ENCODE results near the gene ANKFY1. TPM values are rescaled to one million over a fixed set of nuclear protein-coding genes. Genes with fewer than 3 reads are reported as not detected.

The ANKFY1 gene
- total RNA-seq, 2 donors from 2014 or later = 67.6 to 107 TPM

DNA sequence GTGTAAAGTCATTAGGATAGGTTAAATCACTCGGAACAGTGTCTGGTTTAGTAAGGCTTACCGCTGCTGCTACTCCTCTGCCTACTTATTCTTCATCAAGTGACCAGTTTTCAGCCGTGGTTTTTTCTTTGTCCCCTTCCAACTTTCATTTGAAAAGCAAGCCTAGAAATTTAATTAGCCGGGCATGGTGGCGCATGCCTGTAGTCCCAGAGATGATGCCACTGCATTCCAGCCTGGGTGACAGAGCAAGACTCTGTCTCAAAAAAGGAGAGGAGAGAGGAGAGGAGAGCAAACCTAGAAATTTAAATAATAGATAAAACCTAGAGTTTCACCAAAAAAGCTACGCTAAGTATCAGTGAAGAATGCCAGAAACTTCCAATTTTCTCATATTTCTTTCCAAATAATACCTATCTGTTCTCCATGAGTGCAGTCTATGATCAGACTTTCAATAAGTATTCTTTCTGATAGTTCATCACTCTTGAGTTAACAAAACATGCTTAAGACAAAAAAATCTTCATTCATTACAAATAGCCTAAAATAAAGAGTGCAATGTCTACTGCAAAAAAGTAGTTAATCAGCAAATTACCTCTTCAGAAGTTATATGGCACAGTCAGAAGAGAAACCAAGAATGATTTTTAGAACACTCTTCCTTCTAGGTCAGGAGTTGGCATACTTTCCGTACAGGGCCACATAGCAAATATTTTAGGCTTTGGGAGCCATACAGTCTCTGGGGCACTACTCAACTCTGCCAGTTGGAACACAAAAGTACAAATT lies 15.1 kb downstream of the ANKFY1 start:
- Mint-ChIP-seq H3K27ac (no peak overlapping the region), H3K27me3 (no peaks in the 10 kb centered on the region), H3K9me3 (no peaks in the 10 kb centered on the region), H3K4me3 (no peak overlapping the region), H3K36me3 (no peaks in the 10 kb centered on the region), H3K4me1 (ENCODE audit: low read depth in 2 of 2) (peaks cover 36 to 51% of the 10 kb centered on the region in 2 donors)
- no peak for DNase-seq (ENCODE audit: low spot score)
- ATAC-seq = no peak

DNA sequence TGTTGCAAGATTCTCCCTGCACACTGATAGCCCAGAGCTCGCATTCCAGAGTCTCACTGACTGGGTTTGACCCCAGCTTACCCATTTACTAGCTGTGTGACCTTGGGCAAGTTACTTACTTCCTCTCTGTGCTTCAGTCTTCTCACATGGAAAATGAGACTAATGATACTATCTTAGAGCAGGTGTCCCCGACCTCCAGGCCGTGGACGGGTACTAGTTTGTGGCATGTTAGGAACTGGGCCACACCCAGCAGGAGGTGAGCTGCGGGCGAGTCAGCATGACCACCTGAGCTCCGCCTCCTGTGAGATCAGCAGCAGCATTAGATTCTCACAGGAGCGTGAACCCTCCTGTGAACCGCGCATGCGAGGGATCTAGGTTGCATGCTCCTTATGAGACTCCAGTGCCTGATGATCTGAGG lies 15.8 kb downstream of the ANKFY1 start:
- no peaks in the 10 kb centered on the region for H3K9me3 Mint-ChIP-seq
- no peaks in the 10 kb centered on the region for H3K36me3 Mint-ChIP-seq
- DNase-seq (ENCODE audit: low spot score) = no peak
- H3K4me1 Mint-ChIP-seq (ENCODE audit: low read depth in 2 of 2) = peaks cover 32 to 46% of the 10 kb centered on the region in 2 donors
- H3K4me3 Mint-ChIP-seq = no peak overlapping the region
- H3K27me3 Mint-ChIP-seq = no peaks in the 10 kb centered on the region
- no peak overlapping the region for H3K27ac Mint-ChIP-seq
- ATAC-seq = no peak

DNA sequence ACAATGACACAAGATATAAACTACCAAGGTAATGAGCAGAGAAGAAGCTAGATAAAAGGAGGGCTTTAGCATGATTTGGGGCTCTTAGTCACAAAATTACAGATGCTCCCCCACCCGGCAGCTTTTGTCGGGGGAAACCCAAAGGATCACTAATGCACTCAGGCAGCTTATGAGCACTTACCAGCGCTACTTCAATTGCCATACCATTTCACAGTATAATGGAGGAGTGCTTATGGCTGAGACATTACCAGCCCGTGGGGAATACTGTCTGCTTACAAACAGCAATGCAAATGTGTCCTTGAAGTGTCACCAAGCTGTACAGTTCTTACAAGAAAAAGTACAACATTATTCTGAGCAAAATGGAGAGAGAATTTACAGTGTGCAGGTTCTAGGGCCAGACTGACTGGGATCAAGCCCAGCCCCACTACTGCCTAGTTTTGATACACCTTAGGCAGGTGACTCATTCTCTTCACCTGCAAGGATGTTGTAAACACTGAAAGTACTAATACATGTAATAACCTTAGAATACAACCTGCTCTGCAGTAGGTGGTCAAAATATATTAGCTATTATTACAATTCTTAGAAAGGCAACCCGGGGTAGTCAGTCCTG lies 16.3 kb downstream of the ANKFY1 start:
- H3K9me3 Mint-ChIP-seq = no peaks in the 10 kb centered on the region
- no peak overlapping the region for H3K27ac Mint-ChIP-seq
- no peaks in the 10 kb centered on the region for H3K27me3 Mint-ChIP-seq
- no peak for ATAC-seq
- H3K4me3 Mint-ChIP-seq = no peak overlapping the region
- H3K36me3 Mint-ChIP-seq = no peaks in the 10 kb centered on the region
- H3K4me1 Mint-ChIP-seq (ENCODE audit: low read depth in 2 of 2) = peaks cover 32 to 46% of the 10 kb centered on the region in 2 donors
- no peak for DNase-seq (ENCODE audit: low spot score)

DNA sequence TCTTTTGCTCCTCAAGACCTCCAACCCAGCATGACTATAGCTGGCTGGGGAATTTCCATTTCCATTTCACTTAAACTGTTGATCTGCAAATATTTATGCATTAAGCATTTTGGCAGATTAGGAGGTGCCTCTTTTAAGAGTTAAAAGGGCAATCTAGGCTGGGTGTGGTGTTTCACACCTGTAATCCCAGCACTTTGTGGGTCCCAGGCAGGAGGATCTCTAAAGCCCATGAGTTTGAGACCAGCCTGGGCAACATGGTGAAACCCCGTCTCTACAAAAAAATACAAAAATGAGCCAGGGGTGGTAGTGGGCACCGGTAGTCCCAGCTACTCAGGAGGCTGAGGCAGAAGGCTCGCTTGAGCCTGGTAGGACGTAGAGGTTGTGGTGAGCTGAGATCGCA lies 17.1 kb downstream of the ANKFY1 start:
- ATAC-seq = no peak
- Mint-ChIP-seq H3K27me3 (no peaks in the 10 kb centered on the region), H3K27ac (peak overlapping the region in 1 of 2 donors; percentile 15), H3K9me3 (no peaks in the 10 kb centered on the region), H3K4me1 (ENCODE audit: low read depth in 2 of 2) (peaks cover 29 to 46% of the 10 kb centered on the region in 2 donors), H3K36me3 (no peaks in the 10 kb centered on the region), H3K4me3 (no peak overlapping the region)
- DNase-seq (ENCODE audit: low spot score) = no peak

DNA sequence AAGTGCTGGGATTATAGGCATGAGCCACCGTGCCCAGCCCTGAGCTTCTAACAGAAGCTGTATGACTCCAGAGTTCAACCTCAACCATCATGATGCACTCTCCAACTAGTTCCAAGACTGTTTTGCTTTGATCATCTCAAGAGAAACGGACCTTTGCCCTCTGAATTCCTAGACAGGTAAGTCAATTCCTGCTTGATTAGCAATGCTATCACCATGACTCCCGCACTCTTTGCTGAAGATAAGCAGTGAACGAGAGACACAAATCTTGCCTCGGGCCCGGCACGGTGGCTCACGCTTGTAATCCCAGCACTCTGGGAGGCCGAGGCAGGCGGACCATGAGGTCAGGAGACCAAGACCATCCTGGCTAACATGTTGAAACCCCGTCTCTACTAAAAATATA lies 22.2 kb downstream of the ANKFY1 start:
- H3K4me1 Mint-ChIP-seq (ENCODE audit: low read depth in 2 of 2) = peaks cover 11 to 15% of the 10 kb centered on the region in 2 donors
- no peak overlapping the region for H3K27ac Mint-ChIP-seq
- H3K27me3 Mint-ChIP-seq = no peaks in the 10 kb centered on the region
- ATAC-seq (no peak), DNase-seq (ENCODE audit: low spot score) (no peak)
- no peak overlapping the region for H3K4me3 Mint-ChIP-seq
- no peaks in the 10 kb centered on the region for H3K9me3 Mint-ChIP-seq
- peaks cover 6% of the 10 kb centered on the region for H3K36me3 Mint-ChIP-seq

DNA sequence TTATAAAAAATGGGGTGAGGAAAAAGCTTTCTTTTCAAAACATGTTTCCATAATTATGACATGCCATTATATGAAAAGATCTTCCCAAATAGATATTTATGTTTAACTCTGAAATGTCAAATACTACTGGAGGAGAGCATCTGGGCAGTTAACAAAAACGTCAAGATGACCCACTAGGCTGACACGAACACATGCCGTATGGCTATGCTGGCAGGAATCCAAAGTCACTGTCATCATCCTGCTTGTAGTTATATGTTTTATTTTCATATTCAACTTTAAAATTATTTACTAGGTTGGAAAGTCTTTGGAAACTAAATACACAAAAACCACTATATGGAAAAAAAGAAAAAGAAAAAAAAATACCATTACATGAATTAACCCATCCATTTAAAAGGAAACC lies 27.3 kb downstream of the ANKFY1 start:
- H3K9me3 Mint-ChIP-seq = no peaks in the 10 kb centered on the region
- peaks cover 10 to 15% of the 10 kb centered on the region in 2 donors for H3K4me1 Mint-ChIP-seq (ENCODE audit: low read depth in 2 of 2)
- ATAC-seq = no peak
- H3K36me3 Mint-ChIP-seq = peaks cover 11% of the 10 kb centered on the region
- H3K4me3 Mint-ChIP-seq = no peak overlapping the region
- DNase-seq (ENCODE audit: low spot score) = no peak
- H3K27ac Mint-ChIP-seq = no peak overlapping the region
- no peaks in the 10 kb centered on the region for H3K27me3 Mint-ChIP-seq

DNA sequence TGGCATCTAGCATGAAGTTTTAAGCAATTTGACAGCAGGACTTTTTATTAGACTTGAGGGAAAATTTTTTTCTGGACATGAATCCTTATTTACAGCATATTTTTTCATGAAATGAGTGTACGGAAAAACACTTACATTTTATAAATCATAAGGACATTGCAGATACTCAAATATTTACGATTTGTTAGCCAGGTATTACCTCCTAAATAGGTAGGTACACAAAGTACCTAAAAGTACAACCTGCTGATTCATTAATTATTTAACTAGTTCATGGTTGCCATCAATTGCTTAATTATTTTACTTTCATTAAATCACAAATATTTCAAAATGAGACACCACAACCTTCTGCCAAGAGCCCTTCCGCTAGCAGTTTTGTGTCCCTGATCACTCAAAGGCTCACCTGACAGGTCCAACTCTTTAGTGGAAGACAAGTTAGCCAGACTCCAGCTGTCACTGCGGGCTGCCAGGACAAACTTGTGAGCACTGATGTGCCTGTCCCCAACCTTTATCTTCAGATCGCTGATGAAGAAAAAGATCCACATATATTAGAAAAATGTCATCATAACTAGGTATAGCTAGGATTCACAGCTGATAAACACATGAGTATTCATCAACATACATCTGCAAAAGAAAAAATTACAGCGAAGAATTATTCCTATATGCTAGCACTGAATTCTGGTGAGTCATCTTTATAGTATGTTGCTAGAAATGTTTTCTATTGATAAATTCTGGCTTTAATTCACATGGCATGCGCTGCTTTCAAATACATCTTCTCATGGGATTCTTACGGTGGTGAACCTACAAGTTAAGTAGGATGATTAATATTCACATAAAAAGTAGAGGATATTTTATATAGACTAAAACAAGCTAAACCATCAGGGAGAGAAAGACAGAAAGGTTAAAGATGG lies 28.2 kb downstream of the ANKFY1 start:
- Mint-ChIP-seq H3K27me3 (no peaks in the 10 kb centered on the region), H3K27ac (no peak overlapping the region), H3K4me1 (ENCODE audit: low read depth in 2 of 2) (peaks cover 13 to 15% of the 10 kb centered on the region in 2 donors), H3K36me3 (peaks cover 7% of the 10 kb centered on the region), H3K4me3 (no peak overlapping the region), H3K9me3 (no peaks in the 10 kb centered on the region)
- DNase-seq (ENCODE audit: low spot score) (no peak), ATAC-seq (no peak)

DNA sequence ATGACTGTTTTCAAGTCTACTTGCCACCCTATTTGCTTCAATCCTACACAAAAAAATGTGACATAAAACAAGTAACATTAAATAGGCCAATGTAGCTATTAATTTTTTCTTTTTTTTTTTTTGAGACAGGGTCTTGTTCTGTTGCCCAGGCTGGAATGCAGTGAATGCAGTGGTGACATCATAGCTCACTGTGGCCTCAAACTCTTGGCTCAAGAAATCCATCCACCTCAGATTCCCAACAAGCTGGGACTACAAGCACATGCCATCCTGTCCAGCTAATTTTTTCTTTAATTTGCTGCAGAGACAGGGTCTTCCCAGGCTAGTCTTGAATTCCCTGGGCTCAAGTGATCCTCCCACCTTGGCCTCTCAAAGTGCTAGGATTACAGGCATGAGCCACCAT lies 29.4 kb downstream of the ANKFY1 start:
- DNase-seq (ENCODE audit: low spot score) (no peak), ATAC-seq (no peak)
- Mint-ChIP-seq H3K4me1 (ENCODE audit: low read depth in 2 of 2) (peaks cover 13 to 15% of the 10 kb centered on the region in 2 donors), H3K27me3 (no peaks in the 10 kb centered on the region), H3K9me3 (no peaks in the 10 kb centered on the region), H3K36me3 (peaks cover 6% of the 10 kb centered on the region), H3K27ac (no peak overlapping the region), H3K4me3 (no peak overlapping the region)

DNA sequence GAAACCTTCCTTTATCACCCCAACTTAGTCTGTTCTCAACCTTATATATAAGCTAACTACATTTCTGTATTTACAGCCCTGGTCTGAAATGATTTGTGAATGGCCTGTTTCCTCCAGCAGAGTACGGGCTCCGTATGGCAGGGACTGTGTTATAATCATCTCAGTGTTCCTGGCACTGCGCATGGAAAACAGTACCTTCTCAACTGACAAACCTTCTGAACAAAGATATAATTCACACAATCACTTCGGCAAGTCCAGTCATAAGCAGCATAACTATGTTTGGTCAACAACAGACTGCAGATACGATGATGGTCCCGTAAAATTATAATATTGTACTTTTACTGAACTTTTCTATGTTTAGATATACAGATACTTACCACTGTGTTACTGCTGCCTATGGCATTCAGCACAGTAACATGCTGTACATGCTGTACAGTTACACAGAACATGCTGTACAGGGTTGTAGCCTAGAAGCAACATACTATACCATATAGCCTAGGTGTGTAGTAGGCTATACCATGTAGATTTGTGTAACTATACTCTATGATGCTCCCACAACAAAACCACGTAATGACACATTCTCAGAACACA lies 30.0 kb downstream of the ANKFY1 start:
- peaks cover 6% of the 10 kb centered on the region for H3K36me3 Mint-ChIP-seq
- no peak overlapping the region for H3K27ac Mint-ChIP-seq
- DNase-seq (ENCODE audit: low spot score) (no peak), ATAC-seq (no peak)
- H3K27me3 Mint-ChIP-seq = no peaks in the 10 kb centered on the region
- H3K9me3 Mint-ChIP-seq = no peaks in the 10 kb centered on the region
- H3K4me3 Mint-ChIP-seq = no peak overlapping the region
- peaks cover 13 to 15% of the 10 kb centered on the region in 2 donors for H3K4me1 Mint-ChIP-seq (ENCODE audit: low read depth in 2 of 2)

DNA sequence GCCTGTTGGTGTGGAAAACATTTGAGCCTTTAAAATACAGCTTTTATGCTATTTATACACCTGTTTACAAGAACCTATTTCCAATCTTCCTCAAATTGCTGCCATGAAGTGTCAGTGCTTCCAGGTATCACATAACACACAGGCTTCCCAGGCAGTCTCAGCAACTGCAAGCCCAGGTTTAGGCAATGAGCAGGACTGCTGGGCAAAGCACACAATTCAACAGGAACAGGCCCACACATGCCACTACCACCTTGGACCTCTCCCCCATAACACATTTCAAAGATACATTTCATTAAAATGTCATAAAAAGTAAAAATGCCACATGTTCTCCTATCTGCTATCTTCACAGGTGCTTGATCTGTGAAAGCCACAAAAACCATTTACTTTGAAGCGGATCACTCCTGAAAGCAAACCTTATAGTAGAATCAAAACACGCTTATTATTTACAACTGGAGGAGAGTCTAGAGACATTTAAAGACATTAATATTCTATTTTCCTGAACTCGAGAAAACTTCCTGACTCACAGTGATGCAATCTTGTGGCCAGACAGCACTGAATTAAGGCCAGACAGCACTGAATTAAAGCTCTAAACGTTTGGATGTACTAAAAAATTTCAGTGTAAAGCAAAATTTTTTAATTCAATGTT lies 31.5 kb downstream of the ANKFY1 start:
- H3K4me1 Mint-ChIP-seq (ENCODE audit: low read depth in 2 of 2) = peaks cover 13 to 15% of the 10 kb centered on the region in 2 donors
- H3K4me3 Mint-ChIP-seq = no peak overlapping the region
- H3K27ac Mint-ChIP-seq = peak overlapping the region in 1 of 2 donors; percentile 40
- DNase-seq (ENCODE audit: low spot score) (no peak), ATAC-seq (no peak)
- peaks cover 6% of the 10 kb centered on the region for H3K36me3 Mint-ChIP-seq
- H3K9me3 Mint-ChIP-seq = no peaks in the 10 kb centered on the region
- H3K27me3 Mint-ChIP-seq = no peaks in the 10 kb centered on the region

DNA sequence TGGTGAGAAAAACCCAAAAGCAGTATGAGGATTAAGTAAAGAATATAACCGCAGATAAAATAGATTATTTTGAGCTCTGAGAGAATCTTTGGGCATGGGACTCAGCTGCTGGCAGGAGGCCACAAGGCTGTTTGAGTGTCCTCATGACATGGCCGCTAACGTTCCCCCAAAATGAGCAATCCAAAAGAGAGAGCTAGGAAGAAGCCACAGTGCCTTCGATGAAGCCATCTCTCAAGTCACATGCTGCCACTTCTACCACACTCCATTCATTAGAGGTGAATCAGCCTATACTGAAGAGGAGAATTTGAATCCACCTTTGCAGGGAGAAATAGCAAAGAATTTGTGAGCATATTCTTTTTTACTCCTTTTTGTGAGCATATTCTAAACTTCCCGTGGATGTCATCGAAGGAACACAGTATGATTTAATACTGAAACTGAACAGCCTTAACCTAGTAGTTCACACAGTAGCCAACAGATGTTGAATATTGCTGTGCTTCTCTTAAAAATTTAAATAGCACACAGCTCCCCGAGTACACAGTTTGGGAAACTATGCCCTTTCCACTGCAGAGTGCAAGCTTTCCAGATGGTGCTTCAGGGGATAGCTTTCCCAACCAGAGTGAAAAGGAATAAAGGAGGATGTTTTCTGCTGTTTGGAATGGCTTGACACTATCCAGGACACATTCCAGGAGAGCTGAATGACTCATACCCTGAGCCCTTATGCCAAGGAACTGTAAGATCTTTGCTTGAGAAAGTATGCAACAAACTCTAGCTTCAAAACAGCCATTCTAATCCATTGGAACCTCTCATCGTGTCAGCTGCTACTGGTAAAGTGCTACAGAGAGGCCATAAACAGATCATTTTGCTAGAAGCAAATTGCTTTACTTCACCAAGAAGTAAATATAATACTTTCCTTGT lies 33.9 kb downstream of the ANKFY1 start:
- H3K4me3 Mint-ChIP-seq = no peak overlapping the region
- no peaks in the 10 kb centered on the region for H3K27me3 Mint-ChIP-seq
- peaks cover 6% of the 10 kb centered on the region for H3K36me3 Mint-ChIP-seq
- no peak overlapping the region for H3K27ac Mint-ChIP-seq
- no peak for ATAC-seq
- H3K4me1 Mint-ChIP-seq (ENCODE audit: low read depth in 2 of 2) = peaks cover 13 to 15% of the 10 kb centered on the region in 2 donors
- no peaks in the 10 kb centered on the region for H3K9me3 Mint-ChIP-seq
- DNase-seq (ENCODE audit: low spot score) = no peak

DNA sequence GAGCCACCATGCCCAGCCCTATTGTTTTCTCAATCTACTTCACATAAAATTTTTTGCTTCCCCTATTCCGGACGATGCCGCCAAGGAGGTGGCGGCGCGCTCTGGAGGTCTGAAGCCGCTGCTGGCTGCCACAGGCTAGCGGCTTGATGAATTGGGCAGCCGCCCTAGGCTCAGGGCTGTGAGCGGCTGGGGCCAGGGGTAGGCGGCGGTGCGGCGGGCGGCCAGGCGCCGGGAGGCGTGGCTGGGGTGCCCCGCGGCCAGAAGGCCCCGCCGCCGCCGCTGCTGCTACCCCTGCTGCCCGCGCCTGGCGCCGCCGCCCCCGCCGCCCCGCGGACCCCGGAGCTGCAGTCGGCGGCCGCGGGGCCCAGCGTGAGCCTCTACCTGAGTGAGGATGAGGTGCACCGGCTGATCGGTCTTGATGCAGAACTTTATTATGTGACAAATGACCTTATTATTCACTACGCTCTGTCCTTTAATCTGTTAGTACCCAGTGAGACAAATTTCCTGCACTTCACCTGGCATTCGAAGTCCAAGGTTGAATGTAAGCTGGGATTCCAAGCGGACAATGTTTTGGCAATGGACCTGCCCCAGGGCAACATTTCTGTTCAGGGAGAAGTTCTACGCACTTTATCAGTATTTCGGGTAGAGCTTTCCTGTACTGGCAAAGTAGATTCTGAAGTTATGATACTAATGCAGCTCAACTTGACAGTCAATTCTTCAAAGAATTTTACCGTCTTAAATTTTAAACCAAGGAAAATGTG lies 41.7 kb downstream of the ANKFY1 start:
- no peak for ATAC-seq
- no peak overlapping the region for H3K4me3 Mint-ChIP-seq
- H3K27me3 Mint-ChIP-seq = no peaks in the 10 kb centered on the region
- H3K27ac Mint-ChIP-seq = no peak overlapping the region
- no peaks in the 10 kb centered on the region for H3K4me1 Mint-ChIP-seq (ENCODE audit: low read depth in 2 of 2)
- H3K36me3 Mint-ChIP-seq = no peaks in the 10 kb centered on the region
- DNase-seq (ENCODE audit: low spot score) = no peak
- H3K9me3 Mint-ChIP-seq = no peaks in the 10 kb centered on the region
